Activated naive CD4-positive, alpha-beta T cell treated with anti-CD3 and anti-CD28 coated beads, Interleukin-2, amount 10 ng/mL, durations not matched to agents 7 days and 5 days (primary cell): Measurements from ENCODE around the gene CFL1.
"Not testable (repeated sequence)": the region's sequence is repeated elsewhere in the genome, so short reads cannot be mapped to it uniquely, and the experiment has no call there.

Source experiments
- CTCF ChIA-PET: fragments of 350-600 bp; sonication (Branson Sonifier 250); formaldehyde crosslinking; loops from one replicate; lab custom pipeline; 2021; ENCODE audit warnings: antibody characterized with exemption; lab: Charles Lee
- DNase-seq: peaks from one replicate; pipeline ENCODE4 v3.0.0-alpha.2; 2020
- H3K27ac Mint-ChIP-seq: one replicate; pipeline ENCODE4 v1.8.0; 2021; ENCODE audit warnings: mild to moderate bottlenecking, moderate library complexity, mixed read lengths
- H3K27me3 Mint-ChIP-seq: one replicate; pipeline ENCODE4 v1.8.0; 2021; ENCODE audit warnings: mild to moderate bottlenecking, mixed read lengths
- H3K36me3 Mint-ChIP-seq: one replicate; pipeline ENCODE4 v1.8.0; 2021; ENCODE audit warnings: mixed read lengths
- H3K4me1 Mint-ChIP-seq: one replicate; pipeline ENCODE4 v1.8.0; 2021; ENCODE audit warnings: mixed read lengths
- H3K4me3 Mint-ChIP-seq: one replicate; pipeline ENCODE4 v1.8.0; 2021; ENCODE audit warnings: mild to moderate bottlenecking, moderate library complexity, mixed read lengths
- H3K9me3 Mint-ChIP-seq: one replicate; pipeline ENCODE4 v1.8.0; 2021; ENCODE audit warnings: mixed read lengths

CFL1 gene

GRCh38 chr11:65894034-65894591, 36.1 kb upstream of the CFL1 start:
- H3K4me1 Mint-ChIP-seq, result peaks cover 64% of the 10 kb centered on the region
- CTCF ChIA-PET, result interaction anchor here (1.3 to 10.5 kb wide), 2 partner anchors 6 to 11 kb away, joined by 3 to 142 read pairs; partner anchors contain the start of genes CCDC85B and FIBP

GRCh38 chr11:65892661-65893317, 34.8 kb upstream of the CFL1 start:
- Mint-ChIP-seq H3K36me3 (peaks cover 8% of the 10 kb centered on the region), H3K4me1 (peaks cover 71% of the 10 kb centered on the region)

More at GRCh38 chr11:65894034-65894591, 36.1 kb upstream of the CFL1 start:
- peaks cover 5% of the 10 kb centered on the region for H3K27me3 Mint-ChIP-seq
- peak overlapping the region; percentile 96 for H3K4me3 Mint-ChIP-seq
- H3K27ac Mint-ChIP-seq, result peak overlapping the region; percentile 87
- no peaks in the 10 kb centered on the region for H3K9me3 Mint-ChIP-seq
- DNase-seq, result peak; percentile 68
- H3K36me3 Mint-ChIP-seq, result peaks cover 6% of the 10 kb centered on the region

GRCh38 chr11:65892137-65892540, 34.2 kb upstream of the CFL1 start:
- peak; percentile 44 for DNase-seq
- CTCF ChIA-PET, result interaction anchor here (0.6 to 10.9 kb wide), 5 partner anchors 6 to 180 kb away, joined by 3 to 142 read pairs (median 3); partner anchors contain the start of genes CFL1, FOSL1, KAT5 and MUS81
- not testable (repeated sequence) for H3K27me3 Mint-ChIP-seq, H3K9me3 Mint-ChIP-seq
- H3K4me1 Mint-ChIP-seq, result peaks cover 72% of the 10 kb centered on the region
- H3K36me3 Mint-ChIP-seq, result peaks cover 13% of the 10 kb centered on the region
- peak overlapping the region; percentile 96 for H3K4me3 Mint-ChIP-seq
- H3K27ac Mint-ChIP-seq, result peak overlapping the region; percentile 87

More at GRCh38 chr11:65892661-65893317, 34.8 kb upstream of the CFL1 start:
- Mint-ChIP-seq H3K4me3 (peak overlapping the region; percentile 96), H3K27me3 (no peaks in the 10 kb centered on the region), H3K9me3 (no peaks in the 10 kb centered on the region), H3K27ac (peak overlapping the region; percentile 87)
- CTCF ChIA-PET, result interaction anchor here (1.0 to 10.9 kb wide), 4 partner anchors 5 to 181 kb away, joined by 3 to 142 read pairs (median 124); partner anchors contain the start of genes CCDC85B, CFL1, FIBP and FOSL1
- no peak for DNase-seq

GRCh38 chr11:65891219-65892136, 33.5 kb upstream of the CFL1 start:
- DNase-seq, result peak; percentile 55
- Mint-ChIP-seq H3K27me3 (no peaks in the 10 kb centered on the region), H3K27ac (peak overlapping the region; percentile 87), H3K4me3 (peak overlapping the region; percentile 96), H3K9me3 (no peaks in the 10 kb centered on the region), H3K4me1 (peaks cover 74% of the 10 kb centered on the region), H3K36me3 (peaks cover 19% of the 10 kb centered on the region)
- CTCF ChIA-PET, result interaction anchor here (0.6 to 10.9 kb wide), 13 partner anchors 6 to 180 kb away, joined by 3 to 142 read pairs (median 3); partner anchors contain the start of genes CFL1, FOSL1, KAT5 and MUS81

- Mint-ChIP-seq H3K9me3 (no peaks in the 10 kb centered on the region), H3K27ac (peak within 1 kb of the TSS; percentile 94), H3K4me1 (peaks cover 75% of the 10 kb centered on the region), H3K36me3 (peaks cover 25% of the 10 kb centered on the region), H3K4me3 (peak within 1 kb of the TSS; percentile 96), H3K27me3 (no peaks in the 10 kb centered on the region)
- peak; percentile 99 for DNase-seq
- CTCF ChIA-PET, result interaction anchor here (0.7 to 10.9 kb wide), 18 partner anchors 7 to 179 kb away, joined by 3 to 142 read pairs (median 3); partner anchors contain the start of genes AP5B1, BANF1, CFL1 and EIF1AD
Observed at GRCh38 chr11:65890324-65891218, 32.6 kb upstream of the CFL1 start, which contains the start of gene CCDC85B. CCDC85B (plus strand) TSS chr11:65890673; CDS start chr11:65890784, 111 bp downstream.

GRCh38 chr11:65888163-65888814, 30.3 kb upstream of the CFL1 start, which contains the start of gene FIBP:
FIBP (minus strand) TSS chr11:65888471; CDS start chr11:65888418, 53 bp downstream.
- Mint-ChIP-seq H3K27me3 (no peaks in the 10 kb centered on the region), H3K27ac (peak within 1 kb of the TSS; percentile 94), H3K4me1 (peaks cover 74% of the 10 kb centered on the region), H3K36me3 (peaks cover 41% of the 10 kb centered on the region), H3K4me3 (peak within 1 kb of the TSS; percentile 96), H3K9me3 (no peaks in the 10 kb centered on the region)
- peak; percentile 98 for DNase-seq
- CTCF ChIA-PET, result interaction anchor here (0.6 to 10.9 kb wide), 25 partner anchors 9 to 193 kb away, joined by 3 to 142 read pairs (median 5); partner anchors contain the start of genes C11orf68, CFL1, FOSL1 and KAT5

- Mint-ChIP-seq H3K27ac (peak overlapping the region; percentile 94), H3K36me3 (peaks cover 41% of the 10 kb centered on the region), H3K4me3 (peak overlapping the region; percentile 96), H3K27me3 (no peaks in the 10 kb centered on the region), H3K9me3 (no peaks in the 10 kb centered on the region), H3K4me1 (peaks cover 69% of the 10 kb centered on the region)
- no peak for DNase-seq
- CTCF ChIA-PET, result interaction anchor here (0.7 to 10.9 kb wide), 21 partner anchors 10 to 176 kb away, joined by 3 to 142 read pairs (median 6); partner anchors contain the start of genes C11orf68, CFL1, FOSL1 and KAT5
Observed at GRCh38 chr11:65887723-65888162, 29.8 kb upstream of the CFL1 start.

GRCh38 chr11:65886826-65887722, 29.1 kb upstream of the CFL1 start:
- Mint-ChIP-seq H3K36me3 (peaks cover 35% of the 10 kb centered on the region), H3K4me1 (peaks cover 63% of the 10 kb centered on the region), H3K9me3 (no peaks in the 10 kb centered on the region), H3K27ac (peak overlapping the region; percentile 76), H3K4me3 (peak overlapping the region; percentile 96), H3K27me3 (no peaks in the 10 kb centered on the region)
- CTCF ChIA-PET, result interaction anchor here (0.7 to 10.9 kb wide), 13 partner anchors 9 to 176 kb away, joined by 3 to 142 read pairs (median 7); partner anchors contain the start of genes CFL1, FOSL1, KAT5 and MUS81
- DNase-seq, result no peak

- no peak for DNase-seq
- H3K36me3 Mint-ChIP-seq, result peaks cover 35% of the 10 kb centered on the region
- no peaks in the 10 kb centered on the region for H3K27me3 Mint-ChIP-seq
- peak overlapping the region; percentile 96 for H3K4me3 Mint-ChIP-seq
- H3K27ac Mint-ChIP-seq, result no peak overlapping the region
- CTCF ChIA-PET, result interaction anchor here (0.8 to 10.9 kb wide), 22 partner anchors 8 to 174 kb away, joined by 3 to 142 read pairs (median 10); partner anchors contain the start of genes BANF1, CATSPER1, CFL1 and EIF1AD
- H3K4me1 Mint-ChIP-seq, result peaks cover 66% of the 10 kb centered on the region
- H3K9me3 Mint-ChIP-seq, result no peaks in the 10 kb centered on the region
Observed at GRCh38 chr11:65885808-65886536, 28.0 kb upstream of the CFL1 start.

- Mint-ChIP-seq H3K9me3 (no peaks in the 10 kb centered on the region), H3K4me3 (no peak overlapping the region), H3K27ac (peak overlapping the region; percentile 58), H3K36me3 (peaks cover 35% of the 10 kb centered on the region), H3K27me3 (no peaks in the 10 kb centered on the region), H3K4me1 (peaks cover 72% of the 10 kb centered on the region)
- CTCF ChIA-PET, result interaction anchor here (0.8 to 10.9 kb wide), 33 partner anchors 8 to 173 kb away, joined by 3 to 142 read pairs (median 7); partner anchors contain the start of genes BANF1, C11orf68, CATSPER1 and CFL1
- no peak for DNase-seq
Observed at GRCh38 chr11:65885231-65885630, 27.3 kb upstream of the CFL1 start.
